HepG2 (cell line): ENCODE measurements around the gene BBS1. TPM values are rescaled to one million over a fixed set of nuclear protein-coding genes. Genes with fewer than 3 reads are reported as not detected.

Experiments
- ATAC-seq: fragments of 200-7000 bp; cut with Tn5 transposase; 3 replicates; pipeline ENCODE4 v1.9.1; 2020; ENCODE audit warnings: mild to moderate bottlenecking, moderate library complexity
- BruUV-seq: library from RNA; stranded (reverse); fragments of 400-500 nt; replicated peaks from 2 replicates; lab custom pipeline; 2021; lab: Mats Ljungman, UMichigan
- CTCF ChIA-PET: fragments of 300-600 bp; formaldehyde crosslinking; extraction: SDS; loops from one replicate; lab custom pipeline; 2021; ENCODE audit warnings: low total read pairs, inconsistent platforms, low intra/inter-chr PET ratio; lab: Yijun Ruan, JAX
- POLR2A ChIA-PET: fragments of 350-600 bp; sonication (Branson Sonifier 250); formaldehyde crosslinking; loops from one replicate; lab custom pipeline; 2020; ENCODE audit warnings: antibody characterized with exemption, inconsistent platforms; lab: Yijun Ruan, JAX
- DNase-seq: peaks from one replicate; pipeline ENCODE4 v3.0.0-alpha.2; 2015; ENCODE audit warnings: low spot score
- FAIRE-seq: peaks from 3 replicates; lab custom pipeline; 2011; peaks lifted over from hg19 to GRCh38; lab: Jason Lieb, UNC
- H2AFZ ChIP-seq: one replicate; pipeline ENCODE4 v1.6.1; 2011; ENCODE audit warnings: low read length, inconsistent platforms
- H3K27ac ChIP-seq: fragments of 300-600 bp; 3 replicates; pipeline ENCODE4 v1.8.0; 2011; ENCODE audit warnings: mixed run types, mild to moderate bottlenecking, mixed read lengths, low read length, inconsistent platforms; ENCODE audit not compliant: insufficient read depth; ENCODE audit errors: extremely low read length
- H3K27me3 ChIP-seq, 2 experiments: fragments of 200-600 bp in 1 of 2; 2 replicates in 1 of 2; 3 replicates in 1 of 2; pipeline versions ENCODE4 v1.6.0 to v1.8.0; 2011; ENCODE audit warnings: low read length in 2 of 2, mild to moderate bottlenecking in 2 of 2, moderate library complexity in 2 of 2, inconsistent platforms in 1 of 2; ENCODE audit not compliant: insufficient read depth in 2 of 2, control insufficient read depth in 1 of 2
- H3K36me3 ChIP-seq, 2 experiments: fragments of 200-600 bp in 1 of 2; replicated peaks in 1 of 2; 2 replicates in 1 of 2; 3 replicates in 1 of 2; pipeline versions ENCODE4 v1.5.1 to v1.8.0; 2011; ENCODE audit warnings: low read length in 2 of 2, inconsistent platforms in 1 of 2; ENCODE audit not compliant: insufficient read depth in 2 of 2, control insufficient read depth in 1 of 2
- H3K4me1 ChIP-seq: 2 replicates; pipeline ENCODE4 v1.5.1; 2012; ENCODE audit warnings: low read length, inconsistent platforms; ENCODE audit not compliant: insufficient read depth
- H3K4me2 ChIP-seq: 2 replicates; pipeline ENCODE4 v1.6.0; 2011; ENCODE audit warnings: low read depth, low read length, inconsistent platforms
- H3K4me3 ChIP-seq, 3 experiments: fragments of 200-600 bp in 1 of 3; sonication (generic), shearing (Covaris generic) in 1 of 3; replicated peaks in 1 of 3; 2 replicates each; pipeline ENCODE4 v1.5.1; 2011 to 2016; ENCODE audit warnings: low read length in 3 of 3, inconsistent platforms in 2 of 3, low read depth in 2 of 3, mild to moderate bottlenecking in 2 of 3, control low read depth in 1 of 3, mixed read lengths in 1 of 3; ENCODE audit not compliant: insufficient read depth in 1 of 3
- H3K79me2 ChIP-seq: one replicate; pipeline ENCODE4 v1.6.1; 2011; ENCODE audit warnings: low read length, inconsistent platforms; ENCODE audit not compliant: insufficient read depth
- H3K9ac ChIP-seq: 2 replicates; pipeline ENCODE4 v1.6.0; 2011; ENCODE audit warnings: mild to moderate bottlenecking, low read depth, low read length, inconsistent platforms; ENCODE audit not compliant: insufficient read depth
- H3K9me3 ChIP-seq: 2 replicates; pipeline ENCODE4 v1.5.1; 2012; ENCODE audit warnings: mild to moderate bottlenecking, low read length
- H4K20me1 ChIP-seq: 2 replicates; pipeline ENCODE4 v1.6.0; 2011; ENCODE audit warnings: inconsistent platforms, mild to moderate bottlenecking, low read length, moderate library complexity; ENCODE audit not compliant: insufficient read depth
- ADNP ChIP-seq: sonication (generic); formaldehyde crosslinking; IDR thresholded peaks from 2 replicates; pipeline ENCODE4 v1.4.0; 2020; ENCODE audit warnings: missing genetic modification reagents
- KLF13 ChIP-seq: sonication (generic); formaldehyde crosslinking; IDR thresholded peaks from 2 replicates; pipeline ENCODE4 v1.4.0; 2020; ENCODE audit warnings: mild to moderate bottlenecking, missing genetic modification reagents
- NFKBIZ ChIP-seq: IDR thresholded peaks from 2 replicates; pipeline ENCODE4 v1.6.1; 2018; ENCODE audit warnings: missing genetic modification reagents, missing compliant biosample characterization
- RFX1 ChIP-seq: fragments of 450-650 bp; IDR thresholded peaks from 2 replicates; pipeline ENCODE4 v1.6.1; 2017
- TCF7L2 ChIP-seq: IDR thresholded peaks from 2 replicates; pipeline ENCODE4 v1.6.1; 2011; ENCODE audit warnings: mild to moderate bottlenecking, low read depth, low read length, moderate library complexity
- ZBTB7A ChIP-seq: sonication (generic); formaldehyde crosslinking; IDR thresholded peaks from 2 replicates; pipeline ENCODE4 v1.8.0; 2022; ENCODE audit warnings: mild to moderate bottlenecking, missing genetic modification reagents
- ZFP37 ChIP-seq: sonication (generic); formaldehyde crosslinking; IDR thresholded peaks from 2 replicates; pipeline ENCODE4 v1.4.0; 2020; ENCODE audit warnings: missing genetic modification reagents, borderline replicate concordance
- ZMYM2 ChIP-seq: sonication (generic); formaldehyde crosslinking; IDR thresholded peaks from 2 replicates; pipeline ENCODE4 v1.8.0; 2022; ENCODE audit warnings: mild to moderate bottlenecking, missing genetic modification reagents
- ZNF143 ChIP-seq: sonication (generic); formaldehyde crosslinking; IDR thresholded peaks from 2 replicates; pipeline ENCODE4 v1.4.0; 2020; ENCODE audit warnings: missing genetic modification reagents
- ZNF607 ChIP-seq: sonication (generic); formaldehyde crosslinking; IDR thresholded peaks from 2 replicates; pipeline ENCODE4 v1.5.1; 2020; ENCODE audit warnings: missing genetic modification reagents, mild to moderate bottlenecking, borderline replicate concordance
- WGBS: methylation state at CpG from one replicate; pipeline ENCODE4 v1.1.6; 2017; ENCODE audit warnings: low lambda C conversion rate; 5-methylcytosine and 5-hydroxymethylcytosine counted together
- in situ Hi-C: cut with HindIII; loops from 2 replicates; pipeline ENCODE4 v1.10.0; 2017; ENCODE audit warnings: low pct_unique_long_range_greater_than_20kb; ENCODE audit not compliant: extremely low pct_ligation_motif_present
- intact Hi-C: fragments of 100-400 bp; cut with micrococcal nuclease; formaldehyde crosslinking; loops from one replicate; pipeline ENCODE4 v1.10.0; 2022; ENCODE audit not compliant: unreplicated experiment
- polyA plus RNA-seq, 8 experiments: library from polyadenylated mRNA; depleted of rRNA in 3 of 8; stranded (reverse) in 7 of 8; unstranded in 1 of 8; fragments of >200 nt; fragmentation: Illumina TruSeq in 4 of 8; extraction: Trizol in 4 of 8; gene quantifications; 2 replicates each; pipeline versions ENCODE4 v1.2.1 to v1.2.3, GENCODE V29; 2011 to 2016; ENCODE audit warnings: low read depth in 4 of 8, missing spikeins in 1 of 8, mixed read lengths in 1 of 8; ENCODE audit not compliant: insufficient read depth in 1 of 8
- total RNA-seq, 5 experiments: library from RNA; depleted of rRNA; stranded (reverse); fragments of >200 nt; fragmentation: Illumina TruSeq; extraction: Trizol; gene quantifications; 2 replicates each; pipeline ENCODE4 v1.2.3, GENCODE V29; 2016; ENCODE audit warnings: low read depth in 1 of 5
- TF ChIP-seq, protein P1 (sequence below): IDR thresholded peaks from 2 replicates; pipeline ENCODE4 v1.6.1; 2016; ENCODE audit warnings: missing genetic modification reagents, missing compliant biosample characterization
- TF ChIP-seq, protein P2 (sequence below), 2 experiments: IDR thresholded peaks; 2 replicates each; pipeline ENCODE4 v1.6.1; 2011 to 2012; ENCODE audit warnings: low read length in 2 of 2, borderline replicate concordance in 1 of 2, low read depth in 1 of 2, mild to moderate bottlenecking in 1 of 2, moderate library complexity in 1 of 2
- TF ChIP-seq, protein P3 (sequence below): sonication (generic); formaldehyde crosslinking; IDR thresholded peaks from 2 replicates; pipeline ENCODE4 v1.4.0; 2020; ENCODE audit warnings: missing genetic modification reagents
- TF ChIP-seq, protein P4 (sequence below): sonication (generic); formaldehyde crosslinking; IDR thresholded peaks from 2 replicates; pipeline ENCODE4 v1.5.0; 2020; ENCODE audit warnings: mild to moderate bottlenecking, missing genetic modification reagents

Gene BBS1
- total and polyA plus RNA-seq, 2 of the 13 experiments (the other 11 are each of a cell fraction or from before 2014, with no cell fraction given), result 11.7 to 14.1 TPM

DNA sequence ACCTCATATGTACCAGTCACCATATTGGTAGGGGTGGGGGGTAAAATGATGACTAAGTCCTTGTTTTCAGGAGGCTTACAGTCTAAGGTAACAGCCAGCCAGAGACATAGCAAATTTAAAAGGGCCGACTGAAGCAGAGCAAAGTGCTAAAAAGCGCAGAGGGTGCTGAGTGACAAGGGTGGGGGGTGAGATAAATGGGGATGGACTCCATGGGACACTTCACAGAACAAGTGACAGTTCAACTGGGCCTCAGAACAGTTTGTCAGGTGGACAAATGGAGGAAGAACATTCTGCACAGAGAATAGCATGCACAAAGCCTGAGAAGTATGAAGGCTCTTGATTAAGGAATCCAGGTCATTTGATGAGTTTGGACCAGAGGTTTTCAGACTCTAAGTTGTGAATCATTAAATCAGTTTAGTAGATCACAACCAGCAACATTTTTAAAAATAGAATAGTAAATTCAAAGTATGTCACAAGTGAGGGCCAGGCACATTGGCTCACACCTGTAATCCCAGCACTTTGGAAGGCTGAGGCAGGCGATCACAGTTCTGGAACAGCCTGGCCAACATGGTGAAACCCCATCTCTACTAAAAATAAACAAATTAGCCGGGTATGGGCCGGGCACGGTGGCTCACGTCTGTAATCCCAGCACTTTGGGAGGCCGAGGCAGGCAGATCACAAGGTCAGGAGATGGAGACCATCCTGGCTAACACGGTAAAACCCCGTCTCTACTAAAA, 14.0 kb downstream of the BBS1 start (continued):
- no peak for TF ChIP-seq TCF7L2

DNA sequence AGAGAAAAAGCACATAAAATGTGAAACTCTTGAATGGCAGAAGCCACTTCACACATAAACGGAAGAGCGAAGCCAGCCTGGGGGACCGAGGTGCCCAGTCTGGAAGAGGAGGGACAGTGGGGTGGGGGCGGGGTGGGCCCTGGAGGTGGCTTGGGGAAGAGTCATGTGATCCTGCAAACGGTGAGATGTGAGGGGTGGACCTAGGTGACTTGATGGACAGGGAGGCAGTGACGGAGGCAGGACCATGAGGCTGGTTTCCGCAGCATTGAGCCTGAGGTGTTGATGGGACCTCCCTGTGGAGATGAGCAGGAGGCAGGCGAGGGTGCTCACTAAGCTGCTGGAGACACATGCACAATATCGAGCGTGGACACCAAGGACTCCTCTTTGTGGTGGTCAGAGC, 18.6 kb downstream of the BBS1 start:
- CTCF ChIA-PET, result no interaction called here
- POLR2A ChIA-PET, result no interaction called here
- DNase-seq (no peak), ATAC-seq (no peak), FAIRE-seq (no peak)
- in situ Hi-C loops, result no loop called here
- H3K9ac ChIP-seq, result no peak overlapping the region
- H2AFZ ChIP-seq, result no peak overlapping the region
- no peak overlapping the region for H3K4me2 ChIP-seq
- intact Hi-C loops, result no loop called here
- H3K9me3 ChIP-seq, result no peaks in the 10 kb centered on the region
- no peaks in the 10 kb centered on the region for H3K79me2 ChIP-seq
- no TSS peak for BruUV-seq
- 83% methylated on average over 10 of the region's 10 CpGs for WGBS
- H3K27ac ChIP-seq, result no peak overlapping the region
- peaks cover 0 to 1% of the 10 kb centered on the region in 2 experiments; a peak in 2 of 5 replicates for H3K36me3 ChIP-seq
- H3K27me3 ChIP-seq, result no peaks in the 10 kb centered on the region
- no peak overlapping the region for H3K4me3 ChIP-seq
- H3K4me1 ChIP-seq, result 0 out of 2 replicates have a peak, but pooled peaks cover 7% of the 10 kb centered on the region
- H4K20me1 ChIP-seq, result no peaks in the 10 kb centered on the region
- TF ChIP-seq NFKBIZ (CRISPR knock-in tag), result no peak
- no peak for TF ChIP-seq RFX1
- no peak for TF ChIP-seq ZFP37
- TF ChIP-seq ADNP, result no peak
- TF ChIP-seq, protein P1, sequence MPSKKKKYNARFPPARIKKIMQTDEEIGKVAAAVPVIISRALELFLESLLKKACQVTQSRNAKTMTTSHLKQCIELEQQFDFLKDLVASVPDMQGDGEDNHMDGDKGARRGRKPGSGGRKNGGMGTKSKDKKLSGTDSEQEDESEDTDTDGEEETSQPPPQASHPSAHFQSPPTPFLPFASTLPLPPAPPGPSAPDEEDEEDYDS (CRISPR knock-in tag), result no peak
- TF ChIP-seq ZNF143 (CRISPR knock-in tag), result no peak
- TF ChIP-seq, protein P2, sequence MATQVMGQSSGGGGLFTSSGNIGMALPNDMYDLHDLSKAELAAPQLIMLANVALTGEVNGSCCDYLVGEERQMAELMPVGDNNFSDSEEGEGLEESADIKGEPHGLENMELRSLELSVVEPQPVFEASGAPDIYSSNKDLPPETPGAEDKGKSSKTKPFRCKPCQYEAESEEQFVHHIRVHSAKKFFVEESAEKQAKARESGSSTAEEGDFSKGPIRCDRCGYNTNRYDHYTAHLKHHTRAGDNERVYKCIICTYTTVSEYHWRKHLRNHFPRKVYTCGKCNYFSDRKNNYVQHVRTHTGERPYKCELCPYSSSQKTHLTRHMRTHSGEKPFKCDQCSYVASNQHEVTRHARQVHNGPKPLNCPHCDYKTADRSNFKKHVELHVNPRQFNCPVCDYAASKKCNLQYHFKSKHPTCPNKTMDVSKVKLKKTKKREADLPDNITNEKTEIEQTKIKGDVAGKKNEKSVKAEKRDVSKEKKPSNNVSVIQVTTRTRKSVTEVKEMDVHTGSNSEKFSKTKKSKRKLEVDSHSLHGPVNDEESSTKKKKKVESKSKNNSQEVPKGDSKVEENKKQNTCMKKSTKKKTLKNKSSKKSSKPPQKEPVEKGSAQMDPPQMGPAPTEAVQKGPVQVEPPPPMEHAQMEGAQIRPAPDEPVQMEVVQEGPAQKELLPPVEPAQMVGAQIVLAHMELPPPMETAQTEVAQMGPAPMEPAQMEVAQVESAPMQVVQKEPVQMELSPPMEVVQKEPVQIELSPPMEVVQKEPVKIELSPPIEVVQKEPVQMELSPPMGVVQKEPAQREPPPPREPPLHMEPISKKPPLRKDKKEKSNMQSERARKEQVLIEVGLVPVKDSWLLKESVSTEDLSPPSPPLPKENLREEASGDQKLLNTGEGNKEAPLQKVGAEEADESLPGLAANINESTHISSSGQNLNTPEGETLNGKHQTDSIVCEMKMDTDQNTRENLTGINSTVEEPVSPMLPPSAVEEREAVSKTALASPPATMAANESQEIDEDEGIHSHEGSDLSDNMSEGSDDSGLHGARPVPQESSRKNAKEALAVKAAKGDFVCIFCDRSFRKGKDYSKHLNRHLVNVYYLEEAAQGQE (IDR thresholded peaks at IDR 0.05; ENCODE audit: borderline replicate concordance in 1 of 2, low read depth in 1 of 2, low read length in 2 of 2), result no peak
- TF ChIP-seq, protein P3, sequence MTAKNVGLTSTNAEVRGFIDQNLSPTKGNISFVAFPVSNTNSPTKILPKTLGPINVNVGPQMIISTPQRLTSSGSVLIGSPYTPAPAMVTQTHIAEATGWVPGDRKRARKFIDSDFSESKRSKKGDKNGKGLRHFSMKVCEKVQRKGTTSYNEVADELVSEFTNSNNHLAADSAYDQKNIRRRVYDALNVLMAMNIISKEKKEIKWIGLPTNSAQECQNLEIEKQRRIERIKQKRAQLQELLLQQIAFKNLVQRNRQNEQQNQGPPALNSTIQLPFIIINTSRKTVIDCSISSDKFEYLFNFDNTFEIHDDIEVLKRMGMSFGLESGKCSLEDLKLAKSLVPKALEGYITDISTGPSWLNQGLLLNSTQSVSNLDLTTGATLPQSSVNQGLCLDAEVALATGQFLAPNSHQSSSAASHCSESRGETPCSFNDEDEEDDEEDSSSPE (CRISPR knock-in tag), result no peak
- no peak for TF ChIP-seq KLF13
- TF ChIP-seq ZMYM2 (CRISPR knock-in tag), result no peak
- TF ChIP-seq, protein P4, sequence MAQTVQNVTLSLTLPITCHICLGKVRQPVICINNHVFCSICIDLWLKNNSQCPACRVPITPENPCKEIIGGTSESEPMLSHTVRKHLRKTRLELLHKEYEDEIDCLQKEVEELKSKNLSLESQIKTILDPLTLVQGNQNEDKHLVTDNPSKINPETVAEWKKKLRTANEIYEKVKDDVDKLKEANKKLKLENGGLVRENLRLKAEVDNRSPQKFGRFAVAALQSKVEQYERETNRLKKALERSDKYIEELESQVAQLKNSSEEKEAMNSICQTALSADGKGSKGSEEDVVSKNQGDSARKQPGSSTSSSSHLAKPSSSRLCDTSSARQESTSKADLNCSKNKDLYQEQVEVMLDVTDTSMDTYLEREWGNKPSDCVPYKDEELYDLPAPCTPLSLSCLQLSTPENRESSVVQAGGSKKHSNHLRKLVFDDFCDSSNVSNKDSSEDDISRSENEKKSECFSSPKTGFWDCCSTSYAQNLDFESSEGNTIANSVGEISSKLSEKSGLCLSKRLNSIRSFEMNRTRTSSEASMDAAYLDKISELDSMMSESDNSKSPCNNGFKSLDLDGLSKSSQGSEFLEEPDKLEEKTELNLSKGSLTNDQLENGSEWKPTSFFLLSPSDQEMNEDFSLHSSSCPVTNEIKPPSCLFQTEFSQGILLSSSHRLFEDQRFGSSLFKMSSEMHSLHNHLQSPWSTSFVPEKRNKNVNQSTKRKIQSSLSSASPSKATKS (CRISPR knock-in tag), result no peak
- no peak for TF ChIP-seq ZBTB7A (CRISPR knock-in tag)
- no peak for TF ChIP-seq ZNF607 (CRISPR knock-in tag)
